Measurements from ENCODE around the gene CYP46A1.

CYP46A1 gene

DNA sequence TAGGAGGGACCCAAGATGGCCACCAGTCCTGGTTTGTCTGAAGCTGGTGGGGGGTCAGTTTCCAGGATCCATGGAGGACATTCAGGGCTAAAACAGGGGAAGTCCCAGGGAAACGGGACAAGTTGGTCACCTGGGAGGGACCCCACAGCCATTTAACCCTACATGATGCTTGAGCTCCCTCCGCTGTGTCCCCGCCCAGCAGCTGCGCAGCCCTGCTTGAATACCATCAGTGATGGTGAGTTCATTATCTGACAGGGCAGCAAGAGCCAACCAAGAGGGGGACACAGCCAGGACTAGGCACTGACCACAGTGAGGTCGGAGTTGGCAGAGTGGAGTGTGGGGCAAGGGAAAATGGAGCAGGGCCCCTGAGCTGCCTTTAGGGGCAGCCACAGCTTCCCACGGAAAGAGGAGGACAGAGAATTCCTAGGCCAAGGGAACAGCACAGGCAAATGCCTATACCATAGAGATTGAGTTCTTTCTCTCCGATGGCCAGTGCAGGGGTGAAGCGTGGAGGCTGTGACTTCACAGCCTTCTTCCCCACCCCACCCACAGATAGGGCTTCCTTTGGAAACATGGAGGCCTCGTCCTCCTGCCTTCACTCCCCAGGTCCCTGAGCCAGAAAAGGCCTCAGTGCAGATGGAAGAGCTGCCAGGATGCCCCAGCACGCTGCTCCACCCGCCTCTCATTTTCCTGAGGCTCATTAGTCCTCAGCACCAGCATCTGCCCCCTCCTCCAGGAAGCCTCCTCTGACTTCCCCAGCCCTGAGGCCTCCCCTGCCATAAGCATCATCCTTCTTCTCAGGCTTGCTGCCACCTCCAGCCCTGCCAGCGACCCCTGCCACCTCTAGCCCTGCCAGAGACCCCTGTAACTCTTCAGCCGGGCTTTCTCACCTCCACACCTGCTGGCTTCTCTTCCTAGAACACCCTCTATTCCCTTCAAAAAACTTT, 51.4 kb downstream of the CYP46A1 start:
- no peak overlapping the region for H3K4me3 ChIP-seq (ENCODE audit: low read depth, low read length)

DNA sequence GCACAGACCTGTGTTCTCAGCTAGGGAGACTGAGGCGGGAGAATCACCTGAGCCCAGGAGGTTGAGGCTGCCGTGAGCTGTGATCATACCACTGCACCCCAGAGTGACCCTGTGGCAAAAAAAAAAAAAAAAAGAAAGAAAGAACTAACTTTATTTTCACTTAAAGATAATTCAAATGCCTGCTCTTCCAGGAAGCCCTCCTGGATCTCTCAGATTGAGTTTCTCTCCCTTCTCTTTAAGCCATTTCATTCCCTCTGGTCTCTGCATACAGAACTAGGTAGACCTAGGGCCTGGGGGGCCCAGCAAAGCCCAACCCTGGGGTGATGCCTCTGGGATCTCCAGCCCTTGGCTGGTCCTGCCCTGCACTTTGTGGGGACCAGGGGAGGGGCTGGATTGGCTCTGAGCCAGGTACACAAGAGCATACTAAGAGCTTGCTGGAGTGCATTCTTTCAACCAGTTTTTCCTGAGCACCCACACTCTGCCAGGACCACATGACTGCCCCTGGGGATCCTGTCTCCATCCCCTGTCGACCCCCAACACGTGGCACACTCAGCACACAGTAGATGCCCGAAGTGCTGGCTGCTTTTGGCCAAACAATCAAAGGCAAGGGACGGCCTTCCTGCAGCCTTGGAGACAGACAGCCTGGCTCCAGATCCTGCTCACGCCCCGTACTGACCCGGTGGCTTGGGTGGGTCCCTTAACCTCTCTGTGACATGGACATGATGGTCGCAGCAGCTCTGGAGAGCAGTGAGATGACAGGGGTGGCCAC, 52.7 kb downstream of the CYP46A1 start:
- no peak for TF ChIP-seq CTCF (IDR thresholded peaks at IDR 0.05; ENCODE audit: borderline replicate concordance, insufficient read depth, low read depth, low read length)
- no peak overlapping the region for H3K4me3 ChIP-seq (ENCODE audit: low read depth, low read length)

More for the DNA sequence above, 51.4 kb downstream of the CYP46A1 start:
- no peak for TF ChIP-seq CTCF (IDR thresholded peaks at IDR 0.05; ENCODE audit: borderline replicate concordance, insufficient read depth, low read depth, low read length)

GRCh38 chr14:99737451-99737951, 53.4 kb downstream of the CYP46A1 start:
- TF ChIP-seq CTCF (IDR thresholded peaks at IDR 0.05; ENCODE audit: borderline replicate concordance, insufficient read depth, low read depth, low read length), result no peak
- no peak overlapping the region for H3K4me3 ChIP-seq (ENCODE audit: low read depth, low read length)

DNA sequence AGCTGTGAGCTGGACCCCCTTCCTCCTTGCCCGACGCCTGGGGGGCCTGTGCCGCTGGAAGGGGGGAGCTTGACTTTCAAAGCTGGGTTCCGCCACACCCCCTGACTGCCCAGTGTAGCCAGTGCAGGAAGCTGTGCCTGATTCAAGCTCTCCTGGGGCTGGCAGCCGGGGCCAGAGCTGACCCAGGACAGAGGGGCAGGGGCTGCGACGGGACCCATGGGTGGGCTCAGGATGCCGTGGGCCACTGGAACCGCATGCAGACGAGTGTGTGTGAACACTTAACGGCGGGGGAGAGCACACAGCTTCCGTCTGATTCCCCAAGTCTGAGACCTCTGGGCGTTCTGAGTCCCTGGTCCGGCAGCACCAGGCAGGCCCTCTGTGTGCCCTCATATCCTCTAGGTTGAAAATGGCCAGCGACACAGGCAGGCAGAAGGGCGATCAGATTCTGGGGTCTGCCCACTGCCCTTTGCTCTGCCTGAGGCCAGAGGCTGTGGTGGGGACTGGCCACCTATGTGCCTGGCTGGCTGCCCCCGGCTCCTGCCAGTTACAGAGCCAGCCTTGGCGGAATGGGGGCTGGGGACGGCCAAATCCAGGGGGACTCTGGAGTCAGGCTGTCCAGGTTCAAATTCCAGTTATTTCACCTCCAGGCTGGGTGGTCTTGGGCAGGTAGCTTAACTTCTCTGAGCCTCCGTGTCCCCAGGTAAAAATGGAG, 54.0 kb downstream of the CYP46A1 start:
- TF ChIP-seq CTCF (IDR thresholded peaks at IDR 0.05; ENCODE audit: borderline replicate concordance, insufficient read depth, low read depth, low read length), result no peak
- no peak overlapping the region for H3K4me3 ChIP-seq (ENCODE audit: low read depth, low read length)

- TF ChIP-seq CTCF (IDR thresholded peaks at IDR 0.05; ENCODE audit: borderline replicate concordance, insufficient read depth, low read depth, low read length), result no peak
- no peak overlapping the region for H3K4me3 ChIP-seq (ENCODE audit: low read depth, low read length)
Observed at GRCh38 chr14:99740411-99740810, 56.3 kb downstream of the CYP46A1 start.

DNA sequence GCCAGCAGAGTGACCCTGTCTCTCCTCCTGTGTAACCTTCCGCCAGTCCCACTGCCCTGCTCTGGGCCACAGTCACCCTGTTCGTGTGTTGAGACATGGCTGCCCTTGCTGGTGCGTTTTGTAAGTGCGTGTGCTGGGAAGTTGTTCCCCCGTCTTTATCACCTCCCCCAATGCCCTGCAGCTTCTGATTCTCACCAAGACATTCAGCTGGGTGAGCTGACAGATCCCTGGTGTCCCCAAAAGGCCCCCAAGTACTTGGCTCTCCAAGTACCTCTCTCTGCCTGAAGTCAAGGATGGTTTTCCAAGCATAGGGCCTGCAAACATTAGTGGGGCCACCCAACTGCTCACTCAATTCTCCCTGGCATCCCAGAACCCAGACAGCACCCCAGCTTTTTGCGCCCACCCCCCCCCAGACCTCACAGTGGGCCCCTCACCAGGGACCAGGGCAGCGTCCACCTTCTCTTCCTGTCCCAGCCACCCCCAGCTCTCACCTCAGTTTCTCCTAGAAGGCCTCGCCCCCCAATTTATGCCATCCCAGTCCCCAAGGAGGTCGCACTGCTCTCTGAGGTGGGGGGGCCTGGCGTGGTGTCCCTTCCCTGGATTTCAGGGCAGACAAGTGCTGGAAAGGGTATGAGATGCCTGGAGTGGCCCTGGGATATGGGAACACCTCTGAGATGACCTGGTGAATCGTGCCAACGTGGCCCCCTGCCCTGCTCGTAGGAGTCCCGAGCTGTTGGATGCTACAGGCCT, 57.3 kb downstream of the CYP46A1 start:
- no peak for TF ChIP-seq CTCF (IDR thresholded peaks at IDR 0.05; ENCODE audit: borderline replicate concordance, insufficient read depth, low read depth, low read length)
- H3K4me3 ChIP-seq (ENCODE audit: low read depth, low read length), result no peak overlapping the region

All from GM12875 (cell line).